IMR-90 (cell line): Measurements from ENCODE around the gene MRPL11. TPM values are rescaled to one million over a fixed set of nuclear protein-coding genes. Genes with fewer than 3 reads are reported as not detected.
A peak's percentile ranks its signal among the peaks of the same experiment; 100 is the strongest.

Source experiments
- ATAC-seq: fragments of 200-7000 bp; cut with Tn5 transposase; 2 replicates; pipeline ENCODE4 v1.9.1; 2020; ENCODE audit warnings: low read depth, mild to moderate bottlenecking, moderate library complexity
- BruUV-seq: library from RNA; stranded (reverse); fragments of 400-500 nt; replicated peaks from 2 replicates; lab custom pipeline; 2021; lab: Mats Ljungman, UMichigan
- CTCF ChIA-PET: fragments of 300-600 bp; formaldehyde crosslinking; extraction: SDS; loops from one replicate; lab custom pipeline; 2021; ENCODE audit warnings: antibody characterized with exemption; lab: Yijun Ruan, JAX
- POLR2A ChIA-PET: fragments of 300-600 bp; sonication (Branson Sonifier 250); formaldehyde crosslinking; loops from one replicate; lab custom pipeline; 2022; ENCODE audit warnings: antibody characterized with exemption; ENCODE audit not compliant: unreplicated experiment; lab: Charles Lee
- DNase-seq: peaks from one replicate; pipeline ENCODE4 v3.0.0; 2013
- H2AFZ ChIP-seq: replicated peaks from 2 replicates; pipeline ENCODE3; 2013; ENCODE audit warnings: low read length, mild to moderate bottlenecking; ENCODE audit not compliant: poor library complexity
- H2AK5ac ChIP-seq: 2 replicates; pipeline ENCODE4 v1.6.1; 2013; ENCODE audit warnings: low read depth, low read length, inconsistent platforms
- H2AK9ac ChIP-seq: replicated peaks from 2 replicates; pipeline ENCODE3; 2013; ENCODE audit warnings: mild to moderate bottlenecking, low read depth, low read length, moderate library complexity; ENCODE audit not compliant: poor library complexity
- H2BK120ac ChIP-seq: 2 replicates; pipeline ENCODE4 v1.6.1; 2013; ENCODE audit warnings: low read depth, low read length, inconsistent platforms
- H2BK15ac ChIP-seq: 3 replicates; pipeline ENCODE4 v1.6.1; 2013; ENCODE audit warnings: low read depth, low read length, inconsistent platforms
- H2BK20ac ChIP-seq: 2 replicates; pipeline ENCODE4 v1.6.1; 2013; ENCODE audit warnings: low read depth, mild to moderate bottlenecking, inconsistent platforms, low read length, moderate library complexity
- H2BK5ac ChIP-seq: 2 replicates; pipeline ENCODE4 v1.6.1; 2013; ENCODE audit warnings: mild to moderate bottlenecking, low read depth, low read length, inconsistent platforms; ENCODE audit not compliant: poor library complexity, severe bottlenecking
- H3K14ac ChIP-seq: replicated peaks from 2 replicates; pipeline ENCODE4 v1.6.1; 2013; ENCODE audit warnings: low read depth, low read length, inconsistent platforms
- H3K18ac ChIP-seq: 2 replicates; pipeline ENCODE4 v1.6.1; 2013; ENCODE audit warnings: low read depth, low read length, control low read depth
- H3K23ac ChIP-seq: 2 replicates; pipeline ENCODE4 v1.6.1; 2013; ENCODE audit warnings: low read depth, low read length, inconsistent platforms
- H3K27ac ChIP-seq: 2 replicates; pipeline ENCODE4 v1.5.1; 2013; ENCODE audit warnings: mild to moderate bottlenecking, control low read depth, low read length; ENCODE audit not compliant: insufficient read depth
- H3K27me3 ChIP-seq: 2 replicates; pipeline ENCODE4 v1.6.1; 2013; ENCODE audit warnings: low read length; ENCODE audit not compliant: control insufficient read depth, insufficient read depth
- H3K36me3 ChIP-seq: 2 replicates; pipeline ENCODE4 v1.6.1; 2013; ENCODE audit warnings: low read length, mixed read lengths; ENCODE audit not compliant: control insufficient read depth, insufficient read depth
- H3K4ac ChIP-seq: 2 replicates; pipeline ENCODE4 v1.6.1; 2013; ENCODE audit warnings: low read depth, low read length, inconsistent platforms
- H3K4me1 ChIP-seq: 2 replicates; pipeline ENCODE4 v1.6.1; 2013; ENCODE audit warnings: low read length, mixed read lengths; ENCODE audit not compliant: control insufficient read depth, insufficient read depth
- H3K4me2 ChIP-seq: 2 replicates; pipeline ENCODE4 v1.6.1; 2013; ENCODE audit warnings: low read depth, mild to moderate bottlenecking, control low read depth, low read length, moderate library complexity
- H3K4me3 ChIP-seq: 2 replicates; pipeline ENCODE4 v1.5.1; 2013; ENCODE audit warnings: low read depth, mild to moderate bottlenecking, control low read depth, low read length, moderate library complexity; ENCODE audit not compliant: insufficient read depth
- H3K56ac ChIP-seq: 2 replicates; pipeline ENCODE4 v1.6.1; 2013; ENCODE audit warnings: low read length, inconsistent platforms; ENCODE audit not compliant: insufficient read depth; ENCODE audit errors: extremely low read depth
- H3K79me1 ChIP-seq, 2 experiments: 2 replicates each; pipeline ENCODE4 v1.6.1; 2013; ENCODE audit warnings: low read length in 2 of 2, inconsistent platforms in 1 of 2, low read depth in 1 of 2
- H3K9ac ChIP-seq: 2 replicates; pipeline ENCODE4 v1.6.1; 2013; ENCODE audit warnings: low read depth, low read length, control low read depth
- H3K9me1 ChIP-seq: 2 replicates; pipeline ENCODE4 v1.6.1; 2013; ENCODE audit warnings: low read length, inconsistent platforms; ENCODE audit not compliant: insufficient read depth
- H3K9me3 ChIP-seq: 2 replicates; pipeline ENCODE4 v1.6.1; 2013; ENCODE audit warnings: low read length; ENCODE audit not compliant: control insufficient read depth, insufficient read depth
- H4K20me1 ChIP-seq: 2 replicates; pipeline ENCODE4 v1.6.1; 2013; ENCODE audit warnings: low read length, inconsistent platforms; ENCODE audit not compliant: insufficient read depth
- H4K5ac ChIP-seq: 2 replicates; pipeline ENCODE4 v1.6.1; 2013; ENCODE audit warnings: mild to moderate bottlenecking, low read depth, low read length, control low read depth
- H4K8ac ChIP-seq, 2 experiments: 2 replicates each; pipeline ENCODE4 v1.6.1; 2013; ENCODE audit warnings: low read depth in 2 of 2, low read length in 2 of 2, control low read depth in 1 of 2, inconsistent platforms in 1 of 2
- H4K91ac ChIP-seq: 2 replicates; pipeline ENCODE4 v1.6.1; 2013; ENCODE audit warnings: low read depth, low read length, inconsistent platforms; ENCODE audit not compliant: insufficient read depth
- BHLHE40 ChIP-seq: fragments of 150-350 bp; IDR thresholded peaks from 2 replicates; pipeline ENCODE4 v1.6.1; 2016; ENCODE audit warnings: mild to moderate bottlenecking, low read depth, low read length
- CHD1 ChIP-seq: IDR thresholded peaks from 2 replicates; pipeline ENCODE4 v1.6.1; 2012; ENCODE audit warnings: low read depth, low read length, improper control_type of control experiment
- CTCF ChIP-seq: conservative IDR thresholded peaks from 2 replicates; pipeline ENCODE4 v1.5.1; 2012; ENCODE audit warnings: mild to moderate bottlenecking, low read depth, low read length, improper control_type of control experiment
- ELK1 ChIP-seq: fragments of 150-350 bp; IDR thresholded peaks from 2 replicates; pipeline ENCODE4 v1.6.1; 2016; ENCODE audit warnings: low read depth, mild to moderate bottlenecking, low read length, moderate library complexity, borderline replicate concordance
- FOS ChIP-seq: fragments of 150-350 bp; IDR thresholded peaks from 2 replicates; pipeline ENCODE4 v1.6.1; 2016; ENCODE audit warnings: low read depth, low read length
- MAZ ChIP-seq: IDR thresholded peaks from 2 replicates; pipeline ENCODE4 v1.6.1; 2012; ENCODE audit warnings: low read depth, mild to moderate bottlenecking, low read length, improper control_type of control experiment, moderate library complexity, borderline replicate concordance
- MXI1 ChIP-seq: IDR thresholded peaks from 2 replicates; pipeline ENCODE4 v1.6.1; 2012; ENCODE audit warnings: low read depth, mild to moderate bottlenecking, low read length, moderate library complexity, borderline replicate concordance
- NFE2L2 ChIP-seq: fragments of 150-350 bp; IDR thresholded peaks from 2 replicates; pipeline ENCODE4 v1.6.1; 2016; ENCODE audit warnings: low read depth, mild to moderate bottlenecking, low read length
- POLR2A ChIP-seq: IDR thresholded peaks from 2 replicates; pipeline ENCODE4 v1.6.1; 2012; ENCODE audit warnings: mild to moderate bottlenecking, low read depth, low read length
- RCOR1 ChIP-seq: IDR thresholded peaks from 2 replicates; pipeline ENCODE4 v1.6.1; 2012; ENCODE audit warnings: mild to moderate bottlenecking, low read length, improper control_type of control experiment; ENCODE audit not compliant: insufficient replicate concordance
- RFX5 ChIP-seq: IDR thresholded peaks from 2 replicates; pipeline ENCODE4 v1.8.0; 2012; ENCODE audit warnings: low read depth, mild to moderate bottlenecking, low read length, moderate library complexity
- SMC3 ChIP-seq: fragments of 150-350 bp; IDR thresholded peaks from 2 replicates; pipeline ENCODE4 v1.6.1; 2016; ENCODE audit warnings: low read depth, mild to moderate bottlenecking, antibody characterized with exemption, low read length, moderate library complexity
- WGBS, 2 experiments: methylation state at CpG; one replicate each; pipeline versions ENCODE4 v1.1.5 to v1.1.7; 2013; ENCODE audit warnings: missing lambda C conversion rate in 2 of 2; ENCODE audit not compliant: insufficient read length in 1 of 2; ENCODE audit errors: extremely low coverage in 2 of 2; 5-methylcytosine and 5-hydroxymethylcytosine counted together
- dilution Hi-C: fragments of 300-500 bp; cut with HindIII; formaldehyde crosslinking; loops from one replicate; pipeline ENCODE4 v1.14.3; 2018; ENCODE audit warnings: low sequenced_read_pairs; ENCODE audit not compliant: unreplicated experiment
- in situ Hi-C: fragments of 300-500 bp; cut with MboI; formaldehyde crosslinking; loops from 3 replicates; pipeline ENCODE4 v1.14.3; 2019; ENCODE audit warnings: low sequenced_read_pairs, inconsistent platforms, mixed read lengths
- intact Hi-C: fragments of 100-400 bp; cut with micrococcal nuclease; formaldehyde crosslinking; loops from 2 replicates; pipeline ENCODE4 v1.10.0; 2022
- polyA plus RNA-seq, 3 experiments: library from polyadenylated mRNA; depleted of rRNA; stranded (reverse); fragments of >200 nt; gene quantifications; 2 replicates each; pipeline ENCODE4 v1.2.3, GENCODE V29; 2012; ENCODE audit warnings: low replicate concordance in 1 of 3
- total RNA-seq: library from RNA; depleted of rRNA; stranded (reverse); fragments of >200 nt; gene quantifications from 2 replicates; pipeline ENCODE4 v1.2.3, GENCODE V29; 2012
- TF ChIP-seq, protein P1 (sequence below): fragments of 150-350 bp; IDR thresholded peaks from 2 replicates; pipeline ENCODE4 v1.6.1; 2017; ENCODE audit warnings: mild to moderate bottlenecking, antibody characterized with exemption, low read length, low read depth

MRPL11 gene
- total and polyA plus RNA-seq, 2 of the 4 experiments (the other 2 are of a cell fraction): 45.5 to 45.6 TPM

GRCh38 chr11:66421492-66422205, 17.0 kb downstream of the MRPL11 start:
- Histone ChIP-seq H2AK5ac (no peak overlapping the region), H3K36me3 (peaks cover 3% of the 10 kb centered on the region; the same call in 1 of the 2 replicates), H3K4me3 (no peak overlapping the region), H4K91ac (no peak overlapping the region), H2AFZ (peak overlapping the region; percentile 60), H3K27me3 (peaks cover 6% of the 10 kb centered on the region), H2BK120ac (no peak overlapping the region), H3K4ac (no peak overlapping the region), H2BK15ac (no peak overlapping the region), H4K5ac (no peak overlapping the region), H4K8ac (no peak overlapping the region), H3K23ac (no peak overlapping the region), H2BK20ac (no peak overlapping the region), H2BK5ac (no peak overlapping the region), H3K79me1 (peaks cover 0 to 23% of the 10 kb centered on the region in 2 experiments; a peak in 2 of 4 replicates), H3K9ac (no peak overlapping the region), H3K4me1 (peaks cover 3% of the 10 kb centered on the region; the same call in 1 of the 2 replicates), H3K4me2 (no peak overlapping the region), H4K20me1 (peaks cover 56% of the 10 kb centered on the region), H3K9me3 (no peaks in the 10 kb centered on the region), H3K56ac (no peak overlapping the region), H3K27ac (no peak overlapping the region), H3K9me1 (peaks cover 19% of the 10 kb centered on the region), H3K18ac (no peak overlapping the region), H2AK9ac (no peak overlapping the region), H3K14ac (no peak overlapping the region)
- POLR2A ChIA-PET: no interaction called here
- intact Hi-C loops: no loop called here
- ATAC-seq (peak; percentile 97), DNase-seq (peak; percentile 87)
- BruUV-seq: no TSS peak
- CTCF ChIA-PET: interaction anchor here (1.5 kb wide), 1 partner anchor 13 kb away, joined by 8 read pairs; no protein-coding TSS in a partner anchor
- dilution Hi-C loops: no loop called here
- TF ChIP-seq POLR2A (no peak), NFE2L2 (0 out of 2 replicates have a peak, but pooled peaks have one; percentile 18), FOS (no peak), BHLHE40 (0 out of 2 replicates have a peak, but pooled peaks have one; percentile 33), MAZ (peak; percentile 70; the same call in 1 of the 2 replicates), ELK1 (no peak), RFX5 (no peak), RCOR1 (peak; percentile 100), CTCF (no peak), MXI1 (peak; percentile 100), SMC3 (peak; percentile 36), CHD1 (no peak)
- TF ChIP-seq, protein P1, sequence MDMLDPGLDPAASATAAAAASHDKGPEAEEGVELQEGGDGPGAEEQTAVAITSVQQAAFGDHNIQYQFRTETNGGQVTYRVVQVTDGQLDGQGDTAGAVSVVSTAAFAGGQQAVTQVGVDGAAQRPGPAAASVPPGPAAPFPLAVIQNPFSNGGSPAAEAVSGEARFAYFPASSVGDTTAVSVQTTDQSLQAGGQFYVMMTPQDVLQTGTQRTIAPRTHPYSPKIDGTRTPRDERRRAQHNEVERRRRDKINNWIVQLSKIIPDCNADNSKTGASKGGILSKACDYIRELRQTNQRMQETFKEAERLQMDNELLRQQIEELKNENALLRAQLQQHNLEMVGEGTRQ: no peak
- WGBS, 2 experiments: 21% methylated on average over 21 of the region's 38 CpGs; no CpG with 5 or more reads in 1 of the 2 experiments
- in situ Hi-C loops: no loop called here
